HG03460 (cell line): ENCODE data around the gene ADAMTSL1.

Source experiments
- ATAC-seq: cut with Tn5 transposase; IDR thresholded peaks from one replicate; pipeline ENCODE4 v1.9.1; 2021; ENCODE audit not compliant: unreplicated experiment

Gene ADAMTSL1

GRCh38 chr9:18692962-18693361 lies 219.0 kb downstream of the ADAMTSL1 start:
- no peak for ATAC-seq

- no peak for ATAC-seq
These were observed 221.2 kb downstream of the ADAMTSL1 start for GRCh38 chr9:18694959-18695668.

- ATAC-seq = no peak
These were observed 225.0 kb downstream of the ADAMTSL1 start for GRCh38 chr9:18698992-18699391.

GRCh38 chr9:18699764-18700163 lies 225.8 kb downstream of the ADAMTSL1 start:
- no peak for ATAC-seq

- ATAC-seq = no peak
These were observed 226.8 kb downstream of the ADAMTSL1 start for GRCh38 chr9:18700714-18701113.

GRCh38 chr9:18703151-18703900 lies 229.4 kb downstream of the ADAMTSL1 start:
- ATAC-seq = no peak

- no peak for ATAC-seq
These were observed 230.0 kb downstream of the ADAMTSL1 start for GRCh38 chr9:18703901-18704379.

GRCh38 chr9:18705796-18706392 lies 231.9 kb downstream of the ADAMTSL1 start:
- no peak for ATAC-seq

GRCh38 chr9:18706648-18707047 lies 232.7 kb downstream of the ADAMTSL1 start:
- no peak for ATAC-seq

GRCh38 chr9:18707061-18707461 lies 233.1 kb downstream of the ADAMTSL1 start:
- no peak for ATAC-seq

GRCh38 chr9:18707489-18708205 lies 233.7 kb downstream of the ADAMTSL1 start:
- no peak for ATAC-seq

- no peak for ATAC-seq
These were observed 234.5 kb downstream of the ADAMTSL1 start for GRCh38 chr9:18708429-18708828.

- ATAC-seq = no peak
These were observed 236.1 kb downstream of the ADAMTSL1 start for GRCh38 chr9:18710065-18710464.

- ATAC-seq = no peak
These were observed 243.8 kb downstream of the ADAMTSL1 start for GRCh38 chr9:18717759-18718158.

- no peak for ATAC-seq
These were observed 244.4 kb downstream of the ADAMTSL1 start for GRCh38 chr9:18718393-18718792.

GRCh38 chr9:18718932-18719331 lies 245.0 kb downstream of the ADAMTSL1 start:
- no peak for ATAC-seq

- ATAC-seq = no peak
These were observed 246.7 kb downstream of the ADAMTSL1 start for GRCh38 chr9:18720691-18721090.

GRCh38 chr9:18721267-18721994 lies 247.5 kb downstream of the ADAMTSL1 start:
- no peak for ATAC-seq

- no peak for ATAC-seq
These were observed 248.0 kb downstream of the ADAMTSL1 start for GRCh38 chr9:18721995-18722310.

- ATAC-seq = no peak
These were observed 248.9 kb downstream of the ADAMTSL1 start for GRCh38 chr9:18722882-18723281.

- ATAC-seq = no peak
These were observed 249.4 kb downstream of the ADAMTSL1 start for GRCh38 chr9:18723366-18723765.
